GM12892 (cell line): ENCODE measurements around the gene CHURC1.

Source experiments
- POLR2A ChIP-seq: IDR thresholded peaks from 2 replicates; pipeline ENCODE4 v1.6.1; 2011; ENCODE audit warnings: low read depth, low read length, control low read depth
- TAF1 ChIP-seq: IDR thresholded peaks from 2 replicates; pipeline ENCODE4 v1.6.1; 2011; ENCODE audit warnings: low read depth, mild to moderate bottlenecking, control low read depth, low read length, borderline replicate concordance

DNA sequence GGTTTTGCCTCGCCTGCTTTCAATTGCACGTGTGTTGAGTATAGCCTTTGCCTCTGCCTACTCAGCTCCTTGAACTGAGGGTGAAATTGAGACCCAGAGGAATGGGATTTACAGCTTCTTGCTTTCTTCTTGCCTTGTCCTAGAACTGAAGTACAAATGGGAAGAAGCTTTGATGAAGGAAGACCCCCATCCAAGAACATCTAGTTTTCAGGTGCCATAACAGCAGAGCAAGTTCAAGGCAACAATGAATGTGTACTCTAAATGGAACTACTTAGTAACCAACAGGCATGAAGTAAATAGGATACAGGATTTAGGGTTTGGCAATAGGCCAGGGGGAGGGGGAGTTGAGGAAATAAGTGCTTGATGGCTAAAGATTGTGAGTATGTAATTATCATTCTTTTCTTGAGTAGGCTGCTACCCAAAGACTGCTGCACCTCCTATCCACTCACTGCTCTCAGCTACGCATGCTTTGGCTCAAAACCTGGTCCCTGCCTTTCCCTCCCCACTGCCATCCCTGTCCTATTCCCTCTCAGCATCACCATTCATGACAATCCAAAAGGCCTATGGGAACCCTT lies 26.2 kb downstream of the CHURC1 start:
- TF ChIP-seq POLR2A (no peak), TAF1 (no peak)
